Activated naive CD8-positive, alpha-beta T cell treated with anti-CD3 and anti-CD28 coated beads, Interleukin-2, amount 10 ng/mL, durations not matched to agents 7 days and 5 days (primary cell): ENCODE data around the gene PBX4. TPM values are rescaled to one million over a fixed set of nuclear protein-coding genes. Genes with fewer than 3 reads are reported as not detected.

Experiments
- ATAC-seq: fragments of 150-1000 bp; cut with Tn5 transposase; one replicate; pipeline ENCODE4 v1.10.0; 2021; ENCODE audit warnings: low read depth, moderate library complexity
- POLR2A ChIA-PET: fragments of 350-600 bp; sonication (Branson Sonifier 250); formaldehyde crosslinking; loops from one replicate; lab custom pipeline; 2021; ENCODE audit warnings: antibody characterized with exemption; lab: Charles Lee
- DNase-seq: peaks from one replicate; pipeline ENCODE4 v3.0.0; 2021
- H3K27ac Mint-ChIP-seq: one replicate; pipeline ENCODE4 v1.8.0; 2022; ENCODE audit warnings: mild to moderate bottlenecking, mixed read lengths
- H3K27me3 Mint-ChIP-seq: one replicate; pipeline ENCODE4 v1.8.0; 2022; ENCODE audit warnings: mild to moderate bottlenecking, moderate library complexity, mixed read lengths
- H3K36me3 Mint-ChIP-seq: one replicate; pipeline ENCODE4 v1.8.0; 2021; ENCODE audit warnings: mild to moderate bottlenecking, mixed read lengths
- H3K4me1 Mint-ChIP-seq: one replicate; pipeline ENCODE4 v1.8.0; 2021; ENCODE audit warnings: mixed read lengths
- H3K4me3 Mint-ChIP-seq: one replicate; pipeline ENCODE4 v1.8.0; 2022; ENCODE audit warnings: mild to moderate bottlenecking, moderate library complexity, mixed read lengths
- H3K9me3 Mint-ChIP-seq: one replicate; pipeline ENCODE4 v1.8.0; 2021; ENCODE audit warnings: mixed read lengths
- total RNA-seq, 2 experiments: library from RNA; stranded (reverse); gene quantifications; one replicate each; pipeline ENCODE4 v1.2.3, GENCODE V29; 2021

PBX4 gene
- total RNA-seq, 2 experiments from 2014 or later: 41.3 to 46.1 TPM

DNA sequence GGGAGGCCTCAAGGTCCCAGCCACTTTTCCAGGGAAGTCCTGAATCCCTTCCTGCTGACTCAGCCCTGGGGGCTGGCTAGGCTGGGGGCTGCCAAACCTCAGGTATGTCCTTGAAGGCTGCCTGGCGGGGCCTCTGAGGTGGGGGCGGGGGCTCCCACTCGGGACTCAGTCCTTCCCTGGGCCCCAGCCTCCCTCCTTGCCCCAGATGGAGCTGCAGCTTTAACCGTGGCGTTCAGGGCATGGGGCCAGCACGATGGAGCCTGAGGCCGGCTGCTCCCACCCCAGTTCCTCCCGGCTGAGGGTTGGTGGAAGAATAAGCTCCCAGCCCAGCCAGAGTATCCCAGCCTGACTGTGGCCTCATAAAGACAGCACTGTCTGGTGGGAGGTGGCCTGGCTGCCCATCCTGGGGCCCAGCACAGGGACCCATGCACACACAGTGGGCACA lies 68.0 kb downstream of the PBX4 start:
- peak; percentile 20 for DNase-seq
- H3K4me1 Mint-ChIP-seq: peaks cover 3% of the 10 kb centered on the region
- no peaks in the 10 kb centered on the region for H3K36me3 Mint-ChIP-seq
- H3K9me3 Mint-ChIP-seq: no peaks in the 10 kb centered on the region
- no peaks in the 10 kb centered on the region for H3K27me3 Mint-ChIP-seq
- H3K27ac Mint-ChIP-seq: no peak overlapping the region
- no peak overlapping the region for H3K4me3 Mint-ChIP-seq
- POLR2A ChIA-PET: interaction anchor here (0.5 to 1.1 kb wide), 3 partner anchors 18 to 117 kb away, joined by 3 to 8 read pairs (median 3); no protein-coding TSS in a partner anchor
- ATAC-seq: no peak

DNA sequence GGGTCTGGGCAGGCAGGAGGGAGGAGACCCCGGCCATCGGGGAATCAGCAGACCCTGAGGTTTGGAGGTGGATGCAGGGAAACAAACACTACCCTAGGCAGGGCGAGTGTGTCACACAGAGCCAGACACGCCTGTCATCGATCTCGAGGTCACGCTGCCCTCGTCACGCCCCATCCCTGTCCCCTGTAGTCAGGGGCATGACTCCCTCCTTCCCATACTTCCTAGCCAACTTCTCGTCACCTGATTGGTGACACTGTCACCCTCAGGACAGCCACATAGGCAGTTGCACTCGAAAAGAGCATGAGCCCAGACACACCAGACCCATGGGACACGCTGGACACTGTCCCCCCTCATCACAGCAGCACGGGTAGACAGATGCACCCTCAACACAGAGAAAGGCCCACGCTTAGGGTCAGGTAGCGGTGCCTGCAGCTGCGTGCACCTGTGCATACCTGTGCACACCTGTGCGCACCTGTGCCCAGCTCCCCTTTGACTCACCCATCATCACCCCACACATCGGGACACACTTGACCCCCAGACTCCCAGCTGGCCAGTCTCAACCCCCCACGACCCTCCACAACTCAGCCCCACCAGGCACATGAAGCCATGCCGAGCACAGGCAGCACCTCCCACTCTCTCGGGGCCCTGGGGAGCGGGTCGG lies 68.6 kb downstream of the PBX4 start:
- POLR2A ChIA-PET: interaction anchor here (0.5 kb wide), 1 partner anchor 18 kb away, joined by 3 read pairs; no protein-coding TSS in a partner anchor
- no peak for ATAC-seq
- no peaks in the 10 kb centered on the region for H3K36me3 Mint-ChIP-seq
- no peak overlapping the region for H3K4me3 Mint-ChIP-seq
- DNase-seq: peak; percentile 27
- H3K27me3 Mint-ChIP-seq: no peaks in the 10 kb centered on the region
- H3K9me3 Mint-ChIP-seq: no peaks in the 10 kb centered on the region
- H3K27ac Mint-ChIP-seq: no peak overlapping the region
- peaks cover 3% of the 10 kb centered on the region for H3K4me1 Mint-ChIP-seq

DNA sequence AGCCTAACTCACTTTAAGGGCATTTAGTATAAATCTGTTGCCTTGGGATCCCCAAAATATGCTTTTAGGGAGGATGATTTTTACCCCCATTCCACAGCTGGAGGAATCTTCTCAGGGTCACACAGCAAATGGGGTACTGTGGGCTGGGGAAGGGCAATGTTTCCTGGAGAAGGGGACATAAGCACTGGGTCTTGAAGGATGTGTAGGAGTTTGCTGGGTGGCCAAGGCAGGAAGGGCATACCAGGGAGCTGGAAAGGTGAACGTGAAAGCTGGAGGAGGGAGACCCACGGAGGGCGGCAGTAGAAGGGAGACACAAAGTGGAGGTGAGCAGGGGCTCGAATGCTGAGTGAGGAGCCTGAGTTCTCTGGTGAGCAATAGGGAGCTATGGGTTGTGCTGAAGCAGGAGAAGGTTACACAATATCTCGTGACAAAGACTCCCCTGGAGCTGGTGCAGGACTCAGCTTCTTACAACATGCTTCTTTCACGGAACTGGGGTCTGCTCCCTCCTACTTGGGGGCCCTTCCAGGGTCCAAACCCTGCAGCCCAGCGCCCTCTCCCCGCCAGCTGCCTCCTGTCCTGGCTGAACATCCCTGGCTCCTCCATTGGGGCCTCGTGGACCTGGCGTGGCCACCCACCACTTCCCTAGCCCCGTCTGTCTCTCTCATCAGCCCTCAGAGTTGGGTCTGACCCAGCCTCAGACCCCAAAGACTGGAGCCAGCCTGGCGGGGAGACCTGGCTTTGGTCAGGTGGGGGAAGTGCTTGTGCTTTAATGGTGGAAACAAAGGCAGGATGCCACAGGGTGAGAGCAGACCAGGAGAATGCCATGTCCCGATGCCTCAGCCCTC lies 69.3 kb downstream of the PBX4 start:
- ATAC-seq: no peak

DNA sequence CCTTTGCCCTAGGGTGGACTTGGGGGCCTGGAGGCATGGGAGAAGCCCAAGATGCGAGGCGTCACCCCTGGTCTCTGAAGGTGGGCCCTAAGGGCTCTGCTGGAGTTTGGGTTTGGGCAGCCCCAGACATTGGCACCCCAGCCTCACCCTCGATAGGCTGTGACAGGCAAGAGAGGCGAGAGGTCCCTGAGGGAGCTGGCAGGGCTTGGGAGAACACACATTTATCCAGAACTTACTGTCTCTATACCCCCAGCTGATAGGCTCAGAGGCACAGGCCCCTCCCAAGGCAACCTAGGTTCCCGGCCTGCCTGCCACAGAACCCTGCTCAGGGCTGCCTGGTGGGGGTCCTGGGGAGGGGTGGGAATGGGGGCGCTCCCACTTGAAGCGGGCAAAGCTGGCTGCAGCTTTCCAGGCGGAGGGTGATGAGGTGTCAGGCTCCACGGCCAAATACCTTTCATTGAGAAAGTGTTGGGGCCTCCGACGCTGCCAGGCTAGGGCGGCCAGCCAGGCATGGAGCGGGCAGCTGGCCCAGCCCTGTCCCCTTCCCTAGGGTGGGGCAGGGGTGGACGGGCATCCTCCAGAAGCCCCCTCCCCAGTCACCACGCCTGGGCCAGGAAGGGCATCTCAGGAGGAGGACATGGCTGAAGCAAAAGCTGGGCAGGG lies 70.7 kb downstream of the PBX4 start:
- no peaks in the 10 kb centered on the region for H3K27me3 Mint-ChIP-seq
- no peak for ATAC-seq
- H3K27ac Mint-ChIP-seq: no peak overlapping the region
- H3K9me3 Mint-ChIP-seq: no peaks in the 10 kb centered on the region
- H3K36me3 Mint-ChIP-seq: no peaks in the 10 kb centered on the region
- no peak overlapping the region for H3K4me3 Mint-ChIP-seq
- DNase-seq: peak; percentile 25
- no peaks in the 10 kb centered on the region for H3K4me1 Mint-ChIP-seq
- POLR2A ChIA-PET: interaction anchor here (0.8 kb wide), 1 partner anchor 10 kb away, joined by 3 read pairs; no protein-coding TSS in a partner anchor

More for the DNA sequence above, 69.3 kb downstream of the PBX4 start:
- POLR2A ChIA-PET: no interaction called here
- Mint-ChIP-seq H3K9me3 (no peaks in the 10 kb centered on the region), H3K36me3 (no peaks in the 10 kb centered on the region), H3K4me3 (no peak overlapping the region), H3K27me3 (no peaks in the 10 kb centered on the region), H3K4me1 (no peaks in the 10 kb centered on the region), H3K27ac (no peak overlapping the region)
- peak; percentile 30 for DNase-seq

DNA sequence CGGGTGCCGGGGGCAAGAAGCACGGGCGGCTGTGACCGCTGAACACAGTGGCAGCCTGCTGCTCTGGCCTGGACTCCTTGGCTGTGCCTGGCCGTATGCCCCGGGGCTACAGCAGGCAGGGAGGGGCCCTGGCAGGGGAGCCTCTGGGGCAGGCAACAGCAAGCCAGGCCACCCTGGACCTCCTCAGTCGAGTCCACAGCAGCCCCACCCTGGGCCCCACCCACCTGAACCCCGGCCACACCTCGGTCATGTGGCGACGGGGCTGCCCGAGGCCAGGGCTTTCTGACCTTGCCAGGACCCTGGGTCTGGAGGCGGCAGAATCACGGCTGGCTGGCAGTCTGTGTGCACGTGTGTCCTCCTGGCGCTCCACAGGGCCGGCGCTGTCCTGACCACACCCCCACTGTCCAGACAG lies 71.7 kb downstream of the PBX4 start:
- Mint-ChIP-seq H3K27ac (no peak overlapping the region), H3K4me3 (no peak overlapping the region), H3K27me3 (no peaks in the 10 kb centered on the region), H3K9me3 (no peaks in the 10 kb centered on the region), H3K4me1 (peaks cover 8% of the 10 kb centered on the region), H3K36me3 (no peaks in the 10 kb centered on the region)
- no peak for ATAC-seq
- DNase-seq: peak; percentile 28
- POLR2A ChIA-PET: interaction anchor here (1.1 kb wide), 1 partner anchor 319 kb away, joined by 3 read pairs; the partner anchor contains the start of gene ZNF253

DNA sequence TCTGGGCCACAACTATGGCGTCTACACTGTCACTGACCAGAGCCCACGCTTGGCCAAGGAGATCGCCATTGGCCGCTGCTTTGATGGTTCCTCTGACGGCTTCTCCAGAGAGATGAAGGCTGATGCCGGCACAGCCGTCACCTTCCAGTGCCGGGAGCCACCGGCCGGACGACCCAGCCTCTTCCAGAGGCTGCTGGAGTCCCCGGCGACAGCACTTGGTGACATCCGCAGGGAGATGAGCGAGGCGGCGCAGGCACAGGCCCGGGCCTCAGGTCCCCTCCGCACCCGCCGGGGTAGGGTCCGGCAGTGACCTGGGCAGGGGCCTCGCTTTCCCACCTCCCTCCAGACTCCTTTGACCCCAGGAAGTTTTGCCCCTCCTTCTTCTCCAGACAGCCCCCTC lies 72.8 kb downstream of the PBX4 start:
- H3K36me3 Mint-ChIP-seq: no peaks in the 10 kb centered on the region
- H3K27me3 Mint-ChIP-seq: no peaks in the 10 kb centered on the region
- POLR2A ChIA-PET: no interaction called here
- ATAC-seq (no peak), DNase-seq (peak; percentile 19)
- peaks cover 11% of the 10 kb centered on the region for H3K4me1 Mint-ChIP-seq
- no peak overlapping the region for H3K4me3 Mint-ChIP-seq
- H3K27ac Mint-ChIP-seq: no peak overlapping the region
- no peaks in the 10 kb centered on the region for H3K9me3 Mint-ChIP-seq

DNA sequence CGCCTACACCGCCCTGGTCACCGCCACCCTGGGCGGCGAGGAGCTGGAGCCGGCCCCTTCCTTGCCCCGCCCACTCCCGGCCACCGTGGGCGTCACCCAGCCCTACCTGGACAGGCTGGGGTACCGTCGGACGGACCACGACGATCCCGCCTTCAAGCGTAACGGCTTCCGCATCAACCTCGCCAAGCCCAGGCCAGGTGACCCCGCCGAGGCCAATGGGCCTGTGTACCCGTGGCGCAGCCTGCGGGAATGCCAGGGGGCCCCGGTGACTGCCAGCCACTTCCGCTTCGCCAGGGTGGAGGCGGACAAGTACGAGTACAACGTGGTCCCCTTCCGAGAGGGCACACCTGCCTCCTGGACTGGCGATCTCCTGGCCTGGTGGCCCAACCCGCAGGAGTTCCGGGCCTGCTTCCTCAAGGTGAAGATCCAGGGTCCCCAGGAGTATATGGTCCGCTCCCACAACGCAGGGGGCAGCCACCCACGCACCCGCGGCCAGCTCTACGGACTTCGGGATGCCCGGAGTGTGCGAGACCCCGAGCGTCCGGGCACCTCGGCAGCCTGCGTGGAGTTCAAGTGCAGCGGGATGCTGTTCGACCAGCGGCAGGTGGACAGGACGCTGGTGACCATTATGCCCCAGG lies 73.4 kb downstream of the PBX4 start:
- Mint-ChIP-seq H3K4me3 (no peak overlapping the region), H3K27ac (no peak overlapping the region), H3K36me3 (no peaks in the 10 kb centered on the region), H3K9me3 (no peaks in the 10 kb centered on the region), H3K4me1 (peaks cover 13% of the 10 kb centered on the region), H3K27me3 (no peaks in the 10 kb centered on the region)
- DNase-seq (peak; percentile 28), ATAC-seq (no peak)
- POLR2A ChIA-PET: no interaction called here

DNA sequence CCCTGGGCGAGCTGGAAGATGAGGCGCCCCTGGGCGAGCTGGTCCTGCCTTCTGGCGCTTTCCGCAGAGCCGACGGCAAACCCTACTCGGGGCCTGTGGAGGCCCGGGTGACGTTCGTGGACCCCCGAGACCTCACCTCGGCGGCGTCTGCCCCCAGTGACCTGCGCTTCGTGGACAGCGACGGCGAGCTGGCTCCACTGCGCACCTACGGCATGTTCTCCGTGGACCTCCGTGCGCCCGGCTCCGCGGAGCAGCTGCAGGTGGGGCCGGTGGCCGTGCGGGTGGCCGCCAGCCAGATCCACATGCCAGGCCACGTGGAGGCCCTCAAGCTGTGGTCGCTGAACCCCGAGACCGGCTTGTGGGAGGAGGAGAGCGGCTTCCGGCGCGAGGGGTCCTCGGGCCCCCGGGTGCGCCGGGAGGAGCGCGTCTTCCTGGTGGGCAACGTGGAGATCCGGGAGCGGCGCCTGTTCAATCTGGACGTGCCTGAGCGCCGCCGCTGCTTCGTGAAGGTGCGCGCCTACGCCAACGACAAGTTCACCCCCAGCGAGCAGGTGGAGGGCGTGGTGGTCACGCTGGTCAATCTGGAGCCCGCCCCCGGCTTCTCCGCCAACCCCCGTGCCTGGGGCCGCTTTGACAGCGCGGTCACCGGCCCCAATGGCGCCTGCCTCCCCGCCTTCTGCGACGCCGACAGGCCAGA lies 74.1 kb downstream of the PBX4 start:
- peaks cover 13% of the 10 kb centered on the region for H3K4me1 Mint-ChIP-seq
- no peak overlapping the region for H3K4me3 Mint-ChIP-seq
- no peak for ATAC-seq
- peak; percentile 29 for DNase-seq
- H3K9me3 Mint-ChIP-seq: no peaks in the 10 kb centered on the region
- H3K27ac Mint-ChIP-seq: no peak overlapping the region
- POLR2A ChIA-PET: no interaction called here
- peaks cover 3% of the 10 kb centered on the region for H3K27me3 Mint-ChIP-seq
- H3K36me3 Mint-ChIP-seq: no peaks in the 10 kb centered on the region

DNA sequence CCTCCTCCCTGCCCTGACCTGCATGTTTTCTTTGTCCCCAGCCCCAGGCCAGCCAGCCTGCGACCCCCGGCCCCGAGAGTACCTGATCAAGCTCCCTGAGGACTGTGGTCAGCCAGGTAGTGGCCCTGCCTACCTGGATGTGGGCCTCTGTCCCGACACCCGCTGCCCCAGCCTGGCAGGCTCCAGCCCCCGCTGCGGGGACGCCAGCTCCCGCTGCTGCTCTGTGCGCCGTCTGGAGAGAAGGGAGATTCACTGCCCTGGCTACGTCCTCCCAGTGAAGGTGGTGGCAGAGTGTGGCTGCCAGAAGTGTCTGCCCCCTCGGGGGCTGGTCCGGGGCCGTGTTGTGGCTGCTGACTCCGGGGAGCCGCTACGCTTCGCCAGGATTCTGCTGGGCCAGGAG lies 74.8 kb downstream of the PBX4 start:
- DNase-seq (peak; percentile 34), ATAC-seq (no peak)
- Mint-ChIP-seq H3K4me3 (no peak overlapping the region), H3K9me3 (no peaks in the 10 kb centered on the region), H3K27me3 (peaks cover 11% of the 10 kb centered on the region), H3K27ac (peak overlapping the region; percentile 4), H3K36me3 (no peaks in the 10 kb centered on the region), H3K4me1 (peaks cover 17% of the 10 kb centered on the region)
- POLR2A ChIA-PET: no interaction called here

DNA sequence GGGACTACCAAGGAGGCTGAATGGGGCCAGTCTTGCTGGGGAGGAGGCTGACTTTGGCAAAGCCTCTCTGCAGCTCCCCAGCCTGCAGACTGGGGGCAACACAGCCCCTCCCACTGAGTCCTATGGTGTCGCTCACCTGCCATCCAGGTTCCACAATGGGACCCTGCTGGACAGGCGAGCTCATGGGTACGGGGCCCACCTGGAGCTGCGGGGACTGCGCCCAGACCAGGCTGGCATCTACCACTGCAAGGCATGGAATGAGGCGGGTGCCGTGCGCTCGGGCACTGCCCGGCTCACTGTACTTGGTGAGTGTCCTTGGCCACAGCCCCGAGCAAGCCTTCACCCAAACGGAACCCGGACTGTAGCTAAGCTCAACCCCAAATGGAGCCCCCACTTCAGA lies 75.4 kb downstream of the PBX4 start:
- Mint-ChIP-seq H3K27ac (no peak overlapping the region), H3K4me1 (peaks cover 19% of the 10 kb centered on the region), H3K27me3 (peaks cover 14% of the 10 kb centered on the region), H3K36me3 (no peaks in the 10 kb centered on the region), H3K9me3 (no peaks in the 10 kb centered on the region), H3K4me3 (no peak overlapping the region)
- ATAC-seq (no peak), DNase-seq (peak; percentile 25)
- POLR2A ChIA-PET: no interaction called here

DNA sequence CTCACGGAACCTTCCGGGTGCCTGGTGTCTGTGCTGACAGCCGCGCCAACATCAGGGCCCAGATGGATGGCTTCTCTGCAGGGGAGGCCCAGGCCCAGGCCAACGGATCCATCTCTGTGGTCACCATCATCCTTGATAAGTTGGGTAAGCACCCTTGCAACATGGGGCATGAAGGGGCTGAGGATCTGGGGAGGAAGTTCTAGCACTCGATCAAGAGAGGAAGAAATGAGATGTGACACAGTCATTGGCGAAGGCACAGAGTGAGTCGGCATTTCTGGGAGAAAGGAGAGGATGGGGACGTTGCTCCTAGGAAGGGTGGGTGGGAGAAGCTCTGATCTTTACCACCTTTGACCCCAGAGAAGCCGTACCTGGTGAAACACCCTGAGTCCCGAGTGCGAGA lies 76.0 kb downstream of the PBX4 start:
- H3K36me3 Mint-ChIP-seq: no peaks in the 10 kb centered on the region
- H3K27ac Mint-ChIP-seq: no peak overlapping the region
- H3K9me3 Mint-ChIP-seq: no peaks in the 10 kb centered on the region
- DNase-seq (peak; percentile 32), ATAC-seq (no peak)
- H3K4me1 Mint-ChIP-seq: peaks cover 19% of the 10 kb centered on the region
- POLR2A ChIA-PET: no interaction called here
- no peak overlapping the region for H3K4me3 Mint-ChIP-seq
- peaks cover 17% of the 10 kb centered on the region for H3K27me3 Mint-ChIP-seq

DNA sequence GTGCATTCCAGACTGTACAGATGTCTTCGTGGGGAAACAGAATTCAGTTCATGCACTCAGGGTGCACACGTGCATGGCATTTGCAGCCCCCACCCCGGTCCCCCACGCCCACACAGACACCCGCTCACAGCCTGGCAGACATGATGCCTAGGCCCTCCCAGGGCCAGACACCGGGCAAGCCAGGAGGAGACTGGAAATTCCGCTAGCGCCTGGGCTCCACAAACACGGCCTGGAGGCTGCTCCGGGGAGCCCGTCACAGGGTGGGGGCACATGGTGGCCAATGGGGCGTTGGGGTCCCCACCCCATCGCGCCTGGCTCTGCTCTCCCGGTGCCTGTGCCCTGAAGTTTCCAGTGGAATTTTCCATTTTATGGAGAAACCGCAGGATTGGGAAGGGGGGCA lies 76.9 kb downstream of the PBX4 start:
- Mint-ChIP-seq H3K4me1 (peaks cover 21% of the 10 kb centered on the region), H3K36me3 (peaks cover 3% of the 10 kb centered on the region), H3K27me3 (peaks cover 18% of the 10 kb centered on the region), H3K9me3 (no peaks in the 10 kb centered on the region), H3K4me3 (peak overlapping the region; percentile 70), H3K27ac (no peak overlapping the region)
- ATAC-seq: no peak
- POLR2A ChIA-PET: interaction anchor here (0.9 to 1.0 kb wide), 2 partner anchors 52 to 87 kb away, joined by 3 read pairs; no protein-coding TSS in a partner anchor
- DNase-seq: no peak
